ENCODE data around the gene ZNF689.

GRCh38 chr16:30602616-30603277 lies 7.4 kb downstream of the ZNF689 start:
- no peak for TF ChIP-seq CTCF (IDR thresholded peaks at IDR 0.05; ENCODE audit: low read length)
- TF ChIP-seq EZH2 (optimal IDR thresholded peaks at IDR 0.05; ENCODE audit: low read depth, low read length) = no peak
